Keratinocyte (primary cell): ENCODE measurements around the gene ZNF644. TPM values are rescaled to one million over a fixed set of nuclear protein-coding genes. Genes with fewer than 3 reads are reported as not detected.

Experiments used
- DNase-seq: peaks from one replicate; pipeline ENCODE4 v3.0.0-alpha.2; 2011; ENCODE audit warnings: low read depth, missing footprints, low spot score
- FAIRE-seq: peaks from 2 replicates; lab custom pipeline; 2011; peaks lifted over from hg19 to GRCh38; lab: Jason Lieb, UNC
- H2AFZ ChIP-seq: 2 replicates; pipeline ENCODE4 v1.6.0; 2012; ENCODE audit warnings: low read length, control low read depth, inconsistent platforms; ENCODE audit not compliant: control insufficient read depth
- H3K27ac ChIP-seq: 2 replicates; pipeline ENCODE4 v1.5.1; 2011; ENCODE audit warnings: low read length; ENCODE audit not compliant: control insufficient read depth, insufficient read depth
- H3K27me3 ChIP-seq: 3 replicates; pipeline ENCODE4 v1.6.0; 2011; ENCODE audit warnings: low read length; ENCODE audit not compliant: control insufficient read depth, insufficient read depth; ENCODE audit errors: extremely low read depth
- H3K36me3 ChIP-seq, 2 experiments: 2 replicates in 1 of 2; 3 replicates in 1 of 2; pipeline ENCODE4 v1.5.1; 2011; ENCODE audit warnings: low read length in 2 of 2, mild to moderate bottlenecking in 1 of 2; ENCODE audit not compliant: control insufficient read depth in 2 of 2, insufficient read depth in 2 of 2; ENCODE audit errors: extremely low read depth in 1 of 2
- H3K4me1 ChIP-seq: 3 replicates; pipeline ENCODE4 v1.5.1; 2011; ENCODE audit warnings: low read length; ENCODE audit not compliant: control insufficient read depth, insufficient read depth; ENCODE audit errors: extremely low read depth
- H3K4me2 ChIP-seq: 3 replicates; pipeline ENCODE4 v1.6.0; 2011; ENCODE audit warnings: low read depth, low read length; ENCODE audit not compliant: control insufficient read depth, insufficient read depth; ENCODE audit errors: extremely low read depth
- H3K4me3 ChIP-seq, 3 experiments: fragments of 200-600 bp in 1 of 3; sonication (generic) in 1 of 3; 2 replicates in 2 of 3; 3 replicates in 1 of 3; pipeline ENCODE4 v1.5.1; 2011 to 2016; ENCODE audit warnings: low read length in 3 of 3, mild to moderate bottlenecking in 3 of 3, control low read depth in 2 of 3, inconsistent platforms in 1 of 3, low read depth in 1 of 3, mixed read lengths in 1 of 3, mixed run types in 1 of 3, moderate library complexity in 1 of 3; ENCODE audit not compliant: control insufficient read depth in 2 of 3, insufficient read depth in 2 of 3; ENCODE audit errors: extremely low read depth in 1 of 3
- H3K79me2 ChIP-seq: 2 replicates; pipeline ENCODE4 v1.6.0; 2012; ENCODE audit warnings: low read length; ENCODE audit not compliant: control insufficient read depth, insufficient read depth
- H3K9ac ChIP-seq: 3 replicates; pipeline ENCODE4 v1.6.0; 2011; ENCODE audit warnings: low read length; ENCODE audit not compliant: control insufficient read depth, insufficient read depth; ENCODE audit errors: extremely low read depth
- H3K9me1 ChIP-seq: 3 replicates; pipeline ENCODE4 v1.6.0; 2011; ENCODE audit warnings: low read length; ENCODE audit not compliant: control insufficient read depth, insufficient read depth; ENCODE audit errors: extremely low read depth
- H3K9me3 ChIP-seq: 2 replicates; pipeline ENCODE4 v1.5.1; 2012; ENCODE audit warnings: low read depth, low read length; ENCODE audit not compliant: control insufficient read depth
- H4K20me1 ChIP-seq: 3 replicates; pipeline ENCODE4 v1.6.0; 2011; ENCODE audit warnings: low read length; ENCODE audit not compliant: control insufficient read depth, insufficient read depth; ENCODE audit errors: extremely low read depth
- EZH2 ChIP-seq: IDR thresholded peaks from one replicate; pipeline ENCODE4 v1.6.1; 2012; ENCODE audit warnings: inconsistent platforms, mild to moderate bottlenecking, low read length, moderate library complexity
- dilution Hi-C: fragments of 300-500 bp; cut with MboI; formaldehyde crosslinking; loops from one replicate; pipeline ENCODE4 v1.7.0; 2020; ENCODE audit warnings: low sequenced_read_pairs; ENCODE audit not compliant: extremely low pct_ligation_motif_present
- polyA plus RNA-seq, 5 experiments: library from polyadenylated mRNA; depleted of rRNA in 3 of 5; stranded (reverse) in 3 of 5; stranded (forward) in 1 of 5; unstranded in 1 of 5; fragments of >200 nt; gene quantifications; 1 replicate in 1 of 5; 2 replicates in 3 of 5; 3 replicates in 1 of 5; pipeline versions ENCODE4 v1.2.1 to v1.2.3, GENCODE V29; 2011 to 2012; ENCODE audit warnings: missing spikeins in 2 of 5, low read depth in 1 of 5, low replicate concordance in 1 of 5
- TF ChIP-seq, protein P1 (sequence below), 3 experiments: IDR thresholded peaks in 1 of 3; conservative IDR thresholded peaks in 1 of 3; optimal IDR thresholded peaks in 1 of 3; 2 replicates in 2 of 3; 3 replicates in 1 of 3; pipeline versions ENCODE3 to v1.5.1; 2011; ENCODE audit warnings: low read length in 3 of 3, mild to moderate bottlenecking in 3 of 3, moderate library complexity in 2 of 3, control low read depth in 1 of 3, inconsistent platforms in 1 of 3; ENCODE audit not compliant: insufficient read depth in 2 of 3; ENCODE audit errors: extremely low read depth in 1 of 3

Gene ZNF644
- polyA plus RNA-seq, 1 donor (not counting 4 experiments of a cell fraction or from before 2014, with no cell fraction given): 19.1 TPM

DNA sequence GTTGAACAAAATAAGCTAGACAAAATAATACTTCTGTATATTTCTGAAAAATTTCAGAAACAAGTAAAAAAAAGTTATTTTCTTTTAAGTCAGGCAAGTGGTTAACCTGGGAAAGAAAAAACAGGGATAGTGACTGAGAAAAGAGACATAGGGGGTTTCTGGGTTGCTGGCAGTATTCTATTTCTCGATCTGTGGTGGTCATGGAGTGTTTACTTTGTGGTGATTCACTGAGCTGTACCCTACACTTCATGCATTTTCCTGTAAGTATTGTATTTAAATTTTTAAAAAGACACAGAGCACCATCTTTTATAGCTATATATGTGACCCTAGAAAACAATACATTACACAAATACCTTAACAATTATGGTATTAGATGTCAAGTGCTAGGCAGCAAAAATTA, 58.2 kb downstream of the ZNF644 start:
- peaks cover 7% of the 10 kb centered on the region for H3K4me1 ChIP-seq
- H3K9me3 ChIP-seq: no peaks in the 10 kb centered on the region
- H3K79me2 ChIP-seq: peaks cover 62% of the 10 kb centered on the region
- dilution Hi-C loops: no loop called here
- no peak overlapping the region for H3K4me3 ChIP-seq
- DNase-seq: no peak
- H2AFZ ChIP-seq: no peak overlapping the region
- no peak for FAIRE-seq
- TF ChIP-seq EZH2: no peak
- TF ChIP-seq, protein P1, sequence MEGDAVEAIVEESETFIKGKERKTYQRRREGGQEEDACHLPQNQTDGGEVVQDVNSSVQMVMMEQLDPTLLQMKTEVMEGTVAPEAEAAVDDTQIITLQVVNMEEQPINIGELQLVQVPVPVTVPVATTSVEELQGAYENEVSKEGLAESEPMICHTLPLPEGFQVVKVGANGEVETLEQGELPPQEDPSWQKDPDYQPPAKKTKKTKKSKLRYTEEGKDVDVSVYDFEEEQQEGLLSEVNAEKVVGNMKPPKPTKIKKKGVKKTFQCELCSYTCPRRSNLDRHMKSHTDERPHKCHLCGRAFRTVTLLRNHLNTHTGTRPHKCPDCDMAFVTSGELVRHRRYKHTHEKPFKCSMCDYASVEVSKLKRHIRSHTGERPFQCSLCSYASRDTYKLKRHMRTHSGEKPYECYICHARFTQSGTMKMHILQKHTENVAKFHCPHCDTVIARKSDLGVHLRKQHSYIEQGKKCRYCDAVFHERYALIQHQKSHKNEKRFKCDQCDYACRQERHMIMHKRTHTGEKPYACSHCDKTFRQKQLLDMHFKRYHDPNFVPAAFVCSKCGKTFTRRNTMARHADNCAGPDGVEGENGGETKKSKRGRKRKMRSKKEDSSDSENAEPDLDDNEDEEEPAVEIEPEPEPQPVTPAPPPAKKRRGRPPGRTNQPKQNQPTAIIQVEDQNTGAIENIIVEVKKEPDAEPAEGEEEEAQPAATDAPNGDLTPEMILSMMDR (optimal IDR thresholded peaks at IDR 0.05 in 1 of 3, IDR thresholded peaks at IDR 0.05 in 1 of 3, conservative IDR thresholded peaks at IDR 0.05 in 1 of 3; ENCODE audit: extremely low read depth in 1 of 3, insufficient read depth in 2 of 3, low read length in 3 of 3): no peak
- H3K27ac ChIP-seq: no peak overlapping the region
- no peaks in the 10 kb centered on the region for H3K9me1 ChIP-seq
- H4K20me1 ChIP-seq: peaks cover 8% of the 10 kb centered on the region
- no peaks in the 10 kb centered on the region for H3K27me3 ChIP-seq
- peaks cover 0 to 3% of the 10 kb centered on the region in 2 experiments for H3K36me3 ChIP-seq
- no peak overlapping the region for H3K9ac ChIP-seq
- no peak overlapping the region for H3K4me2 ChIP-seq

DNA sequence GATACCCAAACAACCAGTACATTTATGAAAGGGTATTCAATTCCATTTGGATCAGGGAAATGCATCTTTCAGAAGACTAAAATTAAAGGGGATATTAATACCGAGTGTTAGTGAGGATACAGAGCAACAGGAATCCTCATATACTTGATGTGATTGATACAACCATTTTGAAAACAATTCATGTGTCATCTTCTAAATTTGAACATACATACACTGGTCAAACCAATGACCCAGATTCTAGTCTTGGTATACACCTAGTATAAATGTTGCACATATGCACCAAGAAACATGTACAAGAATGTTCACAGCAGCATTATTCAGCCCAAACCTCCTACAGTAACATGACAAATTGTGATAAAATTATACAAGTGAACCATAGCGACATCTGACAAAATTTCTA, 58.6 kb downstream of the ZNF644 start:
- no peak overlapping the region for H3K4me3 ChIP-seq
- H3K79me2 ChIP-seq: peaks cover 66% of the 10 kb centered on the region
- H4K20me1 ChIP-seq: peaks cover 8% of the 10 kb centered on the region
- peaks cover 7% of the 10 kb centered on the region for H3K4me1 ChIP-seq
- no peak overlapping the region for H2AFZ ChIP-seq
- dilution Hi-C loops: no loop called here
- no peaks in the 10 kb centered on the region for H3K9me1 ChIP-seq
- DNase-seq: no peak
- H3K27me3 ChIP-seq: no peaks in the 10 kb centered on the region
- no peak for TF ChIP-seq EZH2
- TF ChIP-seq, protein P1 (optimal IDR thresholded peaks at IDR 0.05 in 1 of 3, IDR thresholded peaks at IDR 0.05 in 1 of 3, conservative IDR thresholded peaks at IDR 0.05 in 1 of 3; ENCODE audit: extremely low read depth in 1 of 3, insufficient read depth in 2 of 3, low read length in 3 of 3): no peak
- H3K9me3 ChIP-seq: no peaks in the 10 kb centered on the region
- peaks cover 0 to 3% of the 10 kb centered on the region in 2 experiments for H3K36me3 ChIP-seq
- H3K9ac ChIP-seq: no peak overlapping the region
- no peak overlapping the region for H3K27ac ChIP-seq
- FAIRE-seq: no peak
- no peak overlapping the region for H3K4me2 ChIP-seq
